Hypothalamus (tissue), 51 donors: ENCODE measurements around the gene EFHC2.
"Not testable (repeated sequence)": the region's sequence is repeated elsewhere in the genome, so short reads cannot be mapped to it uniquely, and the experiment has no call there.

ENCODE experiments used
- DNase-seq, 51 donors: peaks; one replicate each; lab custom pipeline; 2025; lab: John Stamatoyannopoulos, UW

EFHC2 gene

GRCh38 chrX:44303119-44303518 is 40.4 kb downstream of the EFHC2 start:
- no peak for DNase-seq

- DNase-seq: no peak
Observed at GRCh38 chrX:44299177-44299576, 44.3 kb downstream of the EFHC2 start.

- DNase-seq: no peak
Observed at GRCh38 chrX:44291468-44292092, 51.9 kb downstream of the EFHC2 start.

- no peak for DNase-seq
Observed at GRCh38 chrX:44290718-44291117, 52.8 kb downstream of the EFHC2 start.

- DNase-seq: no peak
Observed at GRCh38 chrX:44282753-44283152, 60.7 kb downstream of the EFHC2 start.

- DNase-seq: no peak
Observed at GRCh38 chrX:44280116-44280515, 63.4 kb downstream of the EFHC2 start.

GRCh38 chrX:44274096-44274495 is 69.4 kb downstream of the EFHC2 start:
- DNase-seq: no peak

GRCh38 chrX:44267861-44268260 is 75.6 kb downstream of the EFHC2 start:
- no peak for DNase-seq

- no peak for DNase-seq
Observed at GRCh38 chrX:44267116-44267515, 76.4 kb downstream of the EFHC2 start.

GRCh38 chrX:44265559-44265958 is 77.9 kb downstream of the EFHC2 start:
- DNase-seq: no peak

- no peak for DNase-seq
Observed at GRCh38 chrX:44264936-44265335, 78.5 kb downstream of the EFHC2 start.

GRCh38 chrX:44261286-44261685 is 82.2 kb downstream of the EFHC2 start:
- DNase-seq: no peak

GRCh38 chrX:44260609-44261008 is 82.9 kb downstream of the EFHC2 start:
- DNase-seq: no peak

GRCh38 chrX:44255742-44256141 is 87.7 kb downstream of the EFHC2 start:
- not testable (repeated sequence) for DNase-seq

GRCh38 chrX:44253575-44253942 is 89.9 kb downstream of the EFHC2 start:
- no peak for DNase-seq

GRCh38 chrX:44252688-44253574 is 90.5 kb downstream of the EFHC2 start:
- DNase-seq: peak in 5 of 51 donors; percentile 0 to 11 (median 1)

GRCh38 chrX:44247468-44247867 is 96.0 kb downstream of the EFHC2 start:
- no peak for DNase-seq

GRCh38 chrX:44246826-44247225 is 96.6 kb downstream of the EFHC2 start:
- DNase-seq: no peak

- no peak for DNase-seq
Observed at GRCh38 chrX:44245733-44246132, 97.7 kb downstream of the EFHC2 start.

GRCh38 chrX:44244008-44244407 is 99.5 kb downstream of the EFHC2 start:
- peak in 2 of 51 donors; percentile 1 to 37 for DNase-seq

- DNase-seq: no peak
Observed at GRCh38 chrX:44241546-44241945, 101.9 kb downstream of the EFHC2 start.

GRCh38 chrX:44240036-44240435 is 103.4 kb downstream of the EFHC2 start:
- DNase-seq: no peak
